ENCODE measurements around the gene FAM180A.

FAM180A gene

DNA sequence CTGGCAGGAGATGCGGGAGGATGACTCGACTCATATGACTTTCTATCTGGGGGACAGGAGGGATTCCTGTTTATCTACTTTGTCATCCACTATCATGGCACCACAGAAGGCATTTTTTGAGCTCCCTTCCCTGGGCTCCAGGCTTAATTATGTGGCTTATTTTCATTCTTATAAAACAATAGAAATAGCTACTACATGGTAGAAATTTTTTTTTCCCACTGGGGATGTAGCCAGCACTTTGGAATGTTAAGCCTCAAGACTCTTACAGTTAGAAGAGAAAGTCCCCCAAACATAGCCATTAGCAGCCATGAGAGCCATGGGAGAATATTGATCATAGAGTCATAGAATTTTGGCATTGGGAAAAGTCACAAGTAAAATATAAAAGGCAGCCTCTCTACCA, 14.6 kb upstream of the FAM180A start:
- H3K4me1 ChIP-seq (ENCODE audit: control extremely low read depth in 1 of 4, control insufficient read depth in 4 of 4, insufficient read depth in 4 of 4, low read length in 3 of 4), result peaks cover 0 to 4% (median 3%) of the 10 kb centered on the region in 4 experiments
- POLR2A ChIA-PET, result no interaction called here
- CTCF ChIA-PET, result no interaction called here
- no peaks in the 10 kb centered on the region for H3K36me3 ChIP-seq (ENCODE audit: control insufficient read depth in 4 of 4, insufficient read depth in 4 of 4, low read length in 3 of 4)
- H3K27ac ChIP-seq (ENCODE audit: insufficient read depth in 1 of 2, low read depth in 1 of 2, low read length in 2 of 2, poor library complexity in 1 of 2, severe bottlenecking in 2 of 2), result no peak overlapping the region
- no peaks in the 10 kb centered on the region for H3K9me3 ChIP-seq (ENCODE audit: control extremely low read depth in 1 of 5, control insufficient read depth in 4 of 5, insufficient read depth in 2 of 5, low read depth in 1 of 5, low read length in 4 of 5)
- DNase-seq, result no peak
- no CpG with 5 or more reads among the region's 2 CpGs for WGBS (ENCODE audit: insufficient coverage)
- H3K4me3 ChIP-seq (ENCODE audit: control insufficient read depth in 1 of 7, extremely low read depth in 1 of 7, insufficient read depth in 4 of 7, low read depth in 2 of 7, low read length in 6 of 7), result no peak overlapping the region
- H3K27me3 ChIP-seq (replicated peaks in 2 of 5; ENCODE audit: control insufficient read depth in 4 of 5, insufficient read depth in 5 of 5, low read length in 4 of 5), result peaks cover 0 to 5% (median 2%) of the 10 kb centered on the region in 5 experiments

DNA sequence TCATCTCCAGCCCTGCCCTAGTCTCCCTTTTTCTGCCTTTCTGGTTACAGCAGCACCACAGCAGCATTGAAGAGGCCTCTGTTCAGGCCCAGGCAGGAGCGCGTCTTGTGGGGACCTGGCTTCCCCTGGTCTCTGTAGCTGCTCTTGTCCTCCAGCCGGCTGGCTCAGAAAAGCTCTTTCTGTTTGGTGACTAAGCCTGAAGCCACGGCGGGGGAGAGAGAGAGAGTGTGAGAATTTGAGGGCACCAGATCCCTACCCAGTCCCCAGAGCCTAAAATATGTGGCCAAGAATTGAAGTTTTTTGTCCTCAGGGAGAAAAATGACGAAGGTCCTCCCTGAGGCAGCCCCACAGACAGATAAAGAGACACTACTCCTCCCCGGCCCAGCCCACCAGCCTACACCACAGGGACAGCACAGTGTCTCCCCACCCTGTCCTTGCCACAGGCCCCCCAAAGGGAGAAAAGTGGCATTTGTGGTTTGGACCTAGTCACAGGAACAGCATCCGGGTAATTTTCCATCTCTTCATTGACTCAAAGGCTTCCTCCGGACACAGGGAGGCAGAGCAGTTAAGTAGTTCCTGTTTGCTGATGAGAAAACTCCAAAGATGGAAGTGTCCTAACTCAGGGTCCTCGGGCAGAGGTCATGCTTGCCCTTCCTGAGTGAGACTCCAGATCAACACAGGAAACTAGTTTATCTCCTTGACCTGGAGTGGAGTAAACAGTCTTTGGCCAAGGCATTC, 13.3 kb upstream of the FAM180A start:
- POLR2A ChIA-PET, result no interaction called here
- CTCF ChIA-PET, result interaction anchor here (0.6 kb wide), 1 partner anchor 74 kb away, joined by 4 read pairs; no protein-coding TSS in a partner anchor
- H3K27ac ChIP-seq (ENCODE audit: insufficient read depth in 1 of 2, low read depth in 1 of 2, low read length in 2 of 2, poor library complexity in 1 of 2, severe bottlenecking in 2 of 2), result no peak overlapping the region
- no peaks in the 10 kb centered on the region for H3K36me3 ChIP-seq (ENCODE audit: control insufficient read depth in 4 of 4, insufficient read depth in 4 of 4, low read length in 3 of 4)
- WGBS (ENCODE audit: insufficient coverage), result 74% methylated on average over 4 of the region's 10 CpGs
- H3K27me3 ChIP-seq (replicated peaks in 2 of 5; ENCODE audit: control insufficient read depth in 4 of 5, insufficient read depth in 5 of 5, low read length in 4 of 5), result peaks cover 0 to 5% (median under 1%) of the 10 kb centered on the region in 5 experiments
- H3K9me3 ChIP-seq (ENCODE audit: control extremely low read depth in 1 of 5, control insufficient read depth in 4 of 5, insufficient read depth in 2 of 5, low read depth in 1 of 5, low read length in 4 of 5), result peaks cover 0 to 2% (median 0%) of the 10 kb centered on the region in 5 experiments
- DNase-seq, result peak in 2 of 3 donors; percentile 31 to 34
- H3K4me1 ChIP-seq (ENCODE audit: control extremely low read depth in 1 of 4, control insufficient read depth in 4 of 4, insufficient read depth in 4 of 4, low read length in 3 of 4), result peaks cover 0 to 4% (median 3%) of the 10 kb centered on the region in 4 experiments
- H3K4me3 ChIP-seq (ENCODE audit: control insufficient read depth in 1 of 7, extremely low read depth in 1 of 7, insufficient read depth in 4 of 7, low read depth in 2 of 7, low read length in 6 of 7), result no peak overlapping the region

DNA sequence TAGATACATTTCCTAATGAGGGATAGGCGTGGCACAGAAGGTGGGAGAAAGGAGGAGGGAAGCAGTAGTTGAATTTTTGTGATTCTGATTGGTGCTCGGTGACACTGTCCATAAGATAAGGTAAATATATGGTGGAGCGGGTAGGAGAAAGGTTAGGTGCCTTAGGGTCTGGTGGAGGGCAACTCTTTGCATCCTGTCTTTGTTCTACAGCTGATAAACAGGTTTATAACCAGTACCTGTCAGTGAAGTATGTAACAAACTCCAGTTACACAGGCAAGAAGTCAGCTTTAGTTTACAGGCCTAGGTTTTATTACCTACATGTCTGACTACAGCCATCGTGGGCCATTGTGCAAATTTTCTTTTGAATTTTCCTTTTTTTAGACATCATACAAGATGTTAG, 10.9 kb upstream of the FAM180A start:
- H3K4me1 ChIP-seq (ENCODE audit: control extremely low read depth in 1 of 4, control insufficient read depth in 4 of 4, insufficient read depth in 4 of 4, low read length in 3 of 4), result peaks cover 0 to 5% (median 3%) of the 10 kb centered on the region in 4 experiments
- no peaks in the 10 kb centered on the region for H3K36me3 ChIP-seq (ENCODE audit: control insufficient read depth in 4 of 4, insufficient read depth in 4 of 4, low read length in 3 of 4)
- CTCF ChIA-PET, result no interaction called here
- no peaks in the 10 kb centered on the region for H3K27me3 ChIP-seq (replicated peaks in 2 of 5; ENCODE audit: control insufficient read depth in 4 of 5, insufficient read depth in 5 of 5, low read length in 4 of 5)
- POLR2A ChIA-PET, result no interaction called here
- H3K4me3 ChIP-seq (ENCODE audit: control insufficient read depth in 1 of 7, extremely low read depth in 1 of 7, insufficient read depth in 4 of 7, low read depth in 2 of 7, low read length in 6 of 7), result no peak overlapping the region
- peaks cover 0 to 2% (median 0%) of the 10 kb centered on the region in 5 experiments for H3K9me3 ChIP-seq (ENCODE audit: control extremely low read depth in 1 of 5, control insufficient read depth in 4 of 5, insufficient read depth in 2 of 5, low read depth in 1 of 5, low read length in 4 of 5)
- H3K27ac ChIP-seq (ENCODE audit: insufficient read depth in 1 of 2, low read depth in 1 of 2, low read length in 2 of 2, poor library complexity in 1 of 2, severe bottlenecking in 2 of 2), result no peak overlapping the region
- WGBS (ENCODE audit: insufficient coverage), result 100% methylated on average over 2 of the region's 4 CpGs
- DNase-seq, result no peak

DNA sequence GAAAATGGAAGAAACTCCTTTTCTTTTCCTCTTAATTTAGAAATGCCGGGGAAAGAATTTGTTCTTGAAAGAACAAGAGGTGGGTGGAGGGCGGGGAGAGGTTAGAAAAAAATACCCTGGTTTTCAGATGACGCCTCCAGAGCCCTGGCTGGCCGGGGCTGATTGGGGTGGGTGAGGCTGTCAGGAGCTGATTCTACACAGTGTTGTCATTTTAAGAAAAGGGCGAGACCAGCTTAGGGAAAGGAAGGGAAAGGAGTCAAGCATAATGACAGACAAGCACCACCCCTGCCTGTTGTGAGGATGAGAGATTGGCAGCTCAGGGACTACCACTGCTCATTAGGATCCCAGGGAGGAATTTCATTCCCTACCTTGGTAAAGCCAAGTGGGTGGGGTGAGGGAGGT, 9.9 kb upstream of the FAM180A start:
- ChIA-PET POLR2A (no interaction called here), CTCF (no interaction called here)
- peaks cover 0 to 5% (median 3%) of the 10 kb centered on the region in 4 experiments for H3K4me1 ChIP-seq (ENCODE audit: control extremely low read depth in 1 of 4, control insufficient read depth in 4 of 4, insufficient read depth in 4 of 4, low read length in 3 of 4)
- H3K4me3 ChIP-seq (ENCODE audit: control insufficient read depth in 1 of 7, extremely low read depth in 1 of 7, insufficient read depth in 4 of 7, low read depth in 2 of 7, low read length in 6 of 7), result no peak overlapping the region
- H3K36me3 ChIP-seq (ENCODE audit: control insufficient read depth in 4 of 4, insufficient read depth in 4 of 4, low read length in 3 of 4), result no peaks in the 10 kb centered on the region
- no peak for DNase-seq
- H3K27me3 ChIP-seq (replicated peaks in 2 of 5; ENCODE audit: control insufficient read depth in 4 of 5, insufficient read depth in 5 of 5, low read length in 4 of 5), result no peaks in the 10 kb centered on the region
- no peak overlapping the region for H3K27ac ChIP-seq (ENCODE audit: insufficient read depth in 1 of 2, low read depth in 1 of 2, low read length in 2 of 2, poor library complexity in 1 of 2, severe bottlenecking in 2 of 2)
- WGBS (ENCODE audit: insufficient coverage), result 98% methylated on average over 5 of the region's 5 CpGs
- peaks cover 0 to 2% (median 0%) of the 10 kb centered on the region in 5 experiments for H3K9me3 ChIP-seq (ENCODE audit: control extremely low read depth in 1 of 5, control insufficient read depth in 4 of 5, insufficient read depth in 2 of 5, low read depth in 1 of 5, low read length in 4 of 5)

- CTCF ChIA-PET, result no interaction called here
- no peak overlapping the region for H3K27ac ChIP-seq (ENCODE audit: insufficient read depth in 1 of 2, low read depth in 1 of 2, low read length in 2 of 2, poor library complexity in 1 of 2, severe bottlenecking in 2 of 2)
- 83% methylated on average over 6 of the region's 8 CpGs for WGBS (ENCODE audit: insufficient coverage)
- H3K4me3 ChIP-seq (ENCODE audit: control insufficient read depth in 1 of 7, extremely low read depth in 1 of 7, insufficient read depth in 4 of 7, low read depth in 2 of 7, low read length in 6 of 7), result no peak overlapping the region
- POLR2A ChIA-PET, result no interaction called here
- DNase-seq, result no peak
- H3K36me3 ChIP-seq (ENCODE audit: control insufficient read depth in 4 of 4, insufficient read depth in 4 of 4, low read length in 3 of 4), result no peaks in the 10 kb centered on the region
- H3K4me1 ChIP-seq (ENCODE audit: control extremely low read depth in 1 of 4, control insufficient read depth in 4 of 4, insufficient read depth in 4 of 4, low read length in 3 of 4), result peaks cover 0 to 5% (median 3%) of the 10 kb centered on the region in 4 experiments
- H3K27me3 ChIP-seq (replicated peaks in 2 of 5; ENCODE audit: control insufficient read depth in 4 of 5, insufficient read depth in 5 of 5, low read length in 4 of 5), result no peaks in the 10 kb centered on the region
- H3K9me3 ChIP-seq (ENCODE audit: control extremely low read depth in 1 of 5, control insufficient read depth in 4 of 5, insufficient read depth in 2 of 5, low read depth in 1 of 5, low read length in 4 of 5), result peaks cover 0 to 2% (median 0%) of the 10 kb centered on the region in 5 experiments
Measured at GRCh38 chr7:135757719-135758411, 9.3 kb upstream of the FAM180A start.

DNA sequence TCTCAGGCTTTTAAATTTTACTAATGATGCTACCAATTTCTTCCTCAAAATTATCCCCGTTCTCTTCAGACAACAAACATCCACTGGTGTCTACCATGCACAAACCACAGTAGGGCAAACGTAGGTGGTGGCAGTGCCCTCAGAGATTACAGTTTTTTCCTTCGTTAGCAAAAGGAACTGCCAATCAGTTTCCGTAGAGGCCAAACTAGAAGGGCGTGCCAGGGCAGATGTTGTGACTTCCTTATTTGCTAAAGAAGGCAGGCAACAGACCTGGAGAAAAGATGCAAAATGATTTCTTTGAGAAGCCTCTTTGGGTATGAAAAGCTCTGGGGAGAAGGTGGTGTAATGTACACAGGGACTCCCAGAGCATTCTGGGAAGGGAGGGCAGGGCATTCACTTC, 7.6 kb upstream of the FAM180A start:
- 3% methylated on average over 4 of the region's 5 CpGs for WGBS (ENCODE audit: insufficient coverage)
- POLR2A ChIA-PET, result no interaction called here
- DNase-seq, result peak; percentile 7 to 74 (median 61)
- H3K27ac ChIP-seq (ENCODE audit: insufficient read depth in 1 of 2, low read depth in 1 of 2, low read length in 2 of 2, poor library complexity in 1 of 2, severe bottlenecking in 2 of 2), result no peak overlapping the region
- peaks cover 0 to 2% (median 0%) of the 10 kb centered on the region in 4 experiments for H3K4me1 ChIP-seq (ENCODE audit: control extremely low read depth in 1 of 4, control insufficient read depth in 4 of 4, insufficient read depth in 4 of 4, low read length in 3 of 4)
- H3K36me3 ChIP-seq (ENCODE audit: control insufficient read depth in 4 of 4, insufficient read depth in 4 of 4, low read length in 3 of 4), result no peaks in the 10 kb centered on the region
- H3K27me3 ChIP-seq (replicated peaks in 2 of 5; ENCODE audit: control insufficient read depth in 4 of 5, insufficient read depth in 5 of 5, low read length in 4 of 5), result no peaks in the 10 kb centered on the region
- CTCF ChIA-PET, result no interaction called here
- H3K4me3 ChIP-seq (ENCODE audit: control insufficient read depth in 1 of 7, extremely low read depth in 1 of 7, insufficient read depth in 4 of 7, low read depth in 2 of 7, low read length in 6 of 7), result no peak overlapping the region
- H3K9me3 ChIP-seq (ENCODE audit: control extremely low read depth in 1 of 5, control insufficient read depth in 4 of 5, insufficient read depth in 2 of 5, low read depth in 1 of 5, low read length in 4 of 5), result peaks cover 0 to 2% (median 0%) of the 10 kb centered on the region in 5 experiments

DNA sequence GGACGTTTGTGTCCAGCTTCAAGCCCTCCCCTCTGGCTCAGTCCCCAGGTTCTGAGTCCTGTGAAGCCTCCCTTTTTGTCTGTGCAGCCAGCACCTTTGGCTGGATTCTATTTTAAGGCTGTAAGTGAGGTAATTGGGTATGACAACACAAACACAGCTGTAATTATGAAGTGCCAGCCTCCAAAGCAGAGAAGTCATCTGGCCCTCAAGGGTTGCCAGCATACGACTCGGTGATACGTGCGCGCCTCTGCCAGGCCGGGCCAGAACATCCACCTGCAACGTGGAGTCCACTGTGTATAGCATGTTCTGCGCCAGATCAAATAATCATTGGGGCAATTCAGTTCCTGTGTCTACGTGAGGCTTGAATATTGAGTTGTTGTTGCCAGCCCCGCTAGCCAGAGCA, 6.7 kb upstream of the FAM180A start:
- Histone ChIP-seq H3K4me1 (ENCODE audit: control extremely low read depth in 1 of 4, control insufficient read depth in 4 of 4, insufficient read depth in 4 of 4, low read length in 3 of 4) (peaks cover 0 to 2% (median 0%) of the 10 kb centered on the region in 4 experiments), H3K27ac (ENCODE audit: insufficient read depth in 1 of 2, low read depth in 1 of 2, low read length in 2 of 2, poor library complexity in 1 of 2, severe bottlenecking in 2 of 2) (no peak overlapping the region), H3K9me3 (ENCODE audit: control extremely low read depth in 1 of 5, control insufficient read depth in 4 of 5, insufficient read depth in 2 of 5, low read depth in 1 of 5, low read length in 4 of 5) (peaks cover 0 to 2% (median 0%) of the 10 kb centered on the region in 5 experiments), H3K4me3 (ENCODE audit: control insufficient read depth in 1 of 7, extremely low read depth in 1 of 7, insufficient read depth in 4 of 7, low read depth in 2 of 7, low read length in 6 of 7) (no peak overlapping the region), H3K27me3 (replicated peaks in 2 of 5; ENCODE audit: control insufficient read depth in 4 of 5, insufficient read depth in 5 of 5, low read length in 4 of 5) (no peaks in the 10 kb centered on the region), H3K36me3 (ENCODE audit: control insufficient read depth in 4 of 4, insufficient read depth in 4 of 4, low read length in 3 of 4) (no peaks in the 10 kb centered on the region)
- WGBS (ENCODE audit: insufficient coverage), result over 99% methylated on average over 10 of the region's 11 CpGs
- POLR2A ChIA-PET, result no interaction called here
- no peak for DNase-seq
- CTCF ChIA-PET, result interaction anchor here (1.7 kb wide), 1 partner anchor 14 kb away, joined by 3 read pairs; no protein-coding TSS in a partner anchor

Data from common myeloid progenitor, CD34-positive (primary cell).